Mononuclear cell (primary cell): ENCODE measurements around the gene TTLL5. TPM values are rescaled to one million over a fixed set of nuclear protein-coding genes. Genes with fewer than 3 reads are reported as not detected.
"Not testable (repeated sequence)": the region's sequence is repeated elsewhere in the genome, so short reads cannot be mapped to it uniquely, and the experiment has no call there.

Source experiments
- H3K27me3 ChIP-seq: 2 replicates; pipeline ENCODE4 v1.6.0; 2011; ENCODE audit warnings: low read length, control low read depth; ENCODE audit not compliant: insufficient read depth
- H3K4me1 ChIP-seq: 2 replicates; pipeline ENCODE4 v1.5.1; 2011; ENCODE audit warnings: mild to moderate bottlenecking, low read length, control low read depth; ENCODE audit not compliant: insufficient read depth
- H3K4me3 ChIP-seq: 2 replicates; pipeline ENCODE4 v1.5.1; 2011; ENCODE audit warnings: mild to moderate bottlenecking, low read length, moderate library complexity
- H3K9me3 ChIP-seq: 2 replicates; pipeline ENCODE4 v1.5.1; 2011; ENCODE audit warnings: low read depth, mild to moderate bottlenecking, control low read depth, low read length
- total RNA-seq: library from RNA; depleted of rRNA; stranded (reverse); fragments of >200 nt; gene quantifications from one replicate; pipeline ENCODE4 v1.2.3, GENCODE V29; 2012

TTLL5 gene
- total RNA-seq, 1 donor: 10.6 TPM

DNA sequence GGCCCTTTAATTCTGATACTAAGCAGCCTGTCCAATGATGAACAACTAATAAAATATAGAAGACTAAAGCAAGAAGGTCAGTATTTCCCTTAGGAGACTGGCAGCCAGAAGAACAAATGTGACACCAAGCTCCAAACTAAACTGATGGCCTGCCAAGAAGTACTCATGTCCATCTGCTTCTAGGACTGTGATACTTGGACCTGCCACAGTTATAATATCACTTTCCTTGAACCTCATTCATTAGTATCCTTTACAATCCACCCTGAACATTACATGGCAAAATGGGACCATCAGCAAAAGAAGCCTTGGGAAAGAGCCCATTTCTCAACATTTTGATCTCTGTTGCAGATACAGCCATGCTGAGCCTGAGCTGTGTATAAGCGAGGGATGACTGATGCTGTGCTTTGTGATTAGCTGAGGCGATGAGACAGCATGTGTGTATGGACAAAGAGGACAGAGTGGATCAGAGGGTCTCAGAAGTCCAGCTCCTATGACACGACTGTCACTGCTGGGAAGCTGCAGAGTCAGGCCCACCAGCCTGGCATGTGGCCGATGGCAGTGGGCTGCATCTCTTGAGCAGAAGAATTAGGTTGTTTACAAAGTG lies 246.8 kb downstream of the TTLL5 start:
- Histone ChIP-seq H3K9me3 (no peaks in the 10 kb centered on the region), H3K4me3 (no peak overlapping the region), H3K27me3 (no peaks in the 10 kb centered on the region), H3K4me1 (peaks cover 7% of the 10 kb centered on the region)

- Histone ChIP-seq H3K4me1 (peaks cover 7% of the 10 kb centered on the region), H3K4me3 (no peak overlapping the region), H3K9me3 (no peaks in the 10 kb centered on the region), H3K27me3 (no peaks in the 10 kb centered on the region)
Measured at GRCh38 chr14:75909630-75910029, 248.6 kb downstream of the TTLL5 start.

DNA sequence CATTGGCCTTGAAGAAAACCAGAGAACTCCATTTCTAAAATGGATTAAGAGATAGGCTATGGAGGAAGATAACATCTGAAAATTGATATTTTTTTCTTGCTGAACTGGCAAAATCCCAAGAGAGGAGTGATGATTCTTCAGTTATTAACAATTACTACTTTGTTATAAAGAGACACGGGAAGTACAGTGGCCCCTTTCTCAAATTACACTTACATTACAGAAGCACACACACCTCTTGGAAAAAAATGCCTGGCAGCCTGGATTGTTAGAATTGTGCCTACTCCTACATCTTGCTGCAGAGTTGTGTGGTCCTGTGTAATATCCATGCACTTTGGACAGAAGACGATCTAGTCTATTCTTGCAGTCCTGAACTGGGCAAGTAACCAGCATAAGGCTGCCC lies 249.0 kb downstream of the TTLL5 start:
- no peak overlapping the region for H3K4me3 ChIP-seq
- H3K27me3 ChIP-seq: no peaks in the 10 kb centered on the region
- H3K4me1 ChIP-seq: peaks cover 7% of the 10 kb centered on the region
- H3K9me3 ChIP-seq: no peaks in the 10 kb centered on the region

DNA sequence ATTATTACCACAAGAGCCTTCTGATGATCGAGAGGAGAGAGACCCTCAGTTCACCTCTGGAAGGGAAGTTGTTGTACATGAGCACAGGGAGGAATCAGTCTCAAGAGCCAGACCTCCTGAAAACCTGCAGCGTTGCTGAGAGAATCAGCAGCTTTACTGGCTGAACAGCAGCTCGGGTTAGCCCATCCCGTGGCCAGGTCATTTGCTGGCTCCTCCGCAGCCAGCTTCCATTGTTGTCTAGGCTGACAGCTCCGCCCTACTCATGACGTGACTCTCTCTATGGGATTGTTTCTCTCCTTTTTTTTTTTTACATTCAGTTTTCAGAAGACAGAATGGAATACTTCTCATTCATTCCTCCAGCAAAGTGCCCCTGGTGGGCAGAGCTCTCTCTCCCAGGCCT lies 250.8 kb downstream of the TTLL5 start:
- Histone ChIP-seq H3K9me3 (no peaks in the 10 kb centered on the region), H3K4me3 (no peak overlapping the region), H3K27me3 (no peaks in the 10 kb centered on the region), H3K4me1 (no peaks in the 10 kb centered on the region)

- Histone ChIP-seq H3K27me3 (no peaks in the 10 kb centered on the region), H3K4me3 (no peak overlapping the region), H3K9me3 (no peaks in the 10 kb centered on the region), H3K4me1 (no peaks in the 10 kb centered on the region)
Measured at GRCh38 chr14:75913183-75913582, 252.1 kb downstream of the TTLL5 start.

DNA sequence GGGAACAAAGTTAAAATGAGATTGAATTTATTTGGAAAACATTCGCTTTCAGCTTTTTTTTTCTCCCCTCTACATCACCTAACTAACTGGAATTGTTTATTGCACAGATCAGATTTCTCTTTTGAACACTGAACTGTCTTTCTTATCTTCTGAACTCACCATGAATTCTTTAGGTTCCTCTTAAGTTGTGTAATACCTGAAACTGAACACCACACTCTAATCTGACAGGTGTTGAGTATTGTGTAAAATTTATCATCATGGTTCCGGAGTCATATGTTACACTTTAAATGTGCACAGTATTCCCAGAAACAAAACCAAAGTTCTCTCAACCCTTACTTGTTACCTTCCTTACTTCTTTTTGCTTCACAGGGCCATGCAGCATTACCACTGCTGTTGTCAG lies 254.0 kb downstream of the TTLL5 start:
- Histone ChIP-seq H3K27me3 (no peaks in the 10 kb centered on the region), H3K4me3 (no peak overlapping the region), H3K9me3 (no peaks in the 10 kb centered on the region), H3K4me1 (no peaks in the 10 kb centered on the region)

DNA sequence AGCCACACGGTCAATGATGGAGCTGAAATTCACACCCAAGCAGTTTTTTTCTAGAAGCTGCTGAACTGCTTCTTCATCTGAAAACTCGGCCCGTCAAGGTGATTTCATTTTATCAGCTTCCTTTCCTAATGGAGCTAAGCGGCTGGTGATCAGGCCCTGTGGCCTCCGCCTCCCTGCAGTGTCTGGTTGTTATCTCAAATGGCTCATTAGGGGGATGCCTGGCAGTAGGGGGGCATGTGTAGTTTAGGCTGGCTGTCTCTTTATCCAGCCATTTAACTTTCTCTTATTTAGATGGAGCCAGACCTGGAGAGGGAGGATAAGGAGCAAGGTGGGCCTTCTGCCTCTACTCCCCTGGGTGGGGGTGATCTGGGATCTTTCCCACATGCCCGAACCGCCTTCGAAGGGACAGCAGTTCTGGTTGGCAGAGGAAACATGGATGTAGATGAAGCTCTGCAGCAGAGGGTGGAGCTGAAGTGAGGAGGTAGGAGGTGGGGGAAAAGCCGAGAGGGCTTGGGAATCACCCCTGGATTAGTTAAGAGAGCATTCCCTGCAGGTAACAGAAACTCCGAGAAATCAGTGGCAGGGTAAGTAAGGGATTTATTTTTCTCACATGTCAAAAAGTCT lies 256.4 kb downstream of the TTLL5 start:
- H3K4me1 ChIP-seq: no peaks in the 10 kb centered on the region
- H3K4me3 ChIP-seq: no peak overlapping the region
- no peaks in the 10 kb centered on the region for H3K9me3 ChIP-seq
- no peaks in the 10 kb centered on the region for H3K27me3 ChIP-seq

DNA sequence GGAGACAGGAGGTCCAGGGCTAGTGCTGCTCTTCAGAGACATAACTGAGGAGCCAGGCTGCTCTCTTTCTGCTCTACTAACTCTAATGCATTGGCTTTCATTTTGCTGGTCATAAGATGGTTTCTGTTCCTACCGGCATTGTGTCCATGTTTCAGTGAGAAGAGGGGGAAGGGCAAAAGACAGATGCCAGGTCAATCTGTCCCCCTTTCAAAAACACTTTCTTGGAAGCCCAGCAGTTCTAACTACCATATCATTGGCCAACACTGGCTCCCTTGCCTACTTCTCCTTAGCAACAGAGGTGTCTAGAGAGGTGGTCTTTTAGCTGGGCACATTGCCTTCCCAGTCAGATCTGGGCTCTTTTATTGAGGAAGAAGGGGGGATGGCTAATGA lies 256.9 kb downstream of the TTLL5 start:
- H3K27me3 ChIP-seq: no peaks in the 10 kb centered on the region

DNA sequence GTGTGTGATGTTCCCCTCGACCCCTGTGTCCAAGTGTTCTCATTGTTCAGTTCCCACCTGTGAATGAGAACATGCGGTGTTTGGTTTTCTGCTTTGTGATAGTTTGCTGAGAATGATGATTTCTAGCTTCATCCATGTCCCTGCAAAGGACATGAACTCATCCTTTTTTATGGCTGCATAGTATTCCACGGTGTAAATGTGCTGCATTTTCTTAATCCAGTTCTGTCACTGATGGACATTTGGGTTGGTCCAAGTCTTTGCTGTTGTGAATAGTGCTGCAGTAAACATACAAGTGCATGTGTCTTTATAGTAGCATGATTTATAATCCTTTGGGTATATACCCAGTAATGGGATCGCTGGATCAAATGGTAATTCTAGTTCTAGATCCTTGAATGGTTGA lies 259.4 kb downstream of the TTLL5 start:
- H3K4me3 ChIP-seq, H3K4me1 ChIP-seq, H3K27me3 ChIP-seq: not testable (repeated sequence)

More for the DNA sequence above, 256.9 kb downstream of the TTLL5 start:
- H3K9me3 ChIP-seq: no peaks in the 10 kb centered on the region
- no peak overlapping the region for H3K4me3 ChIP-seq
- no peaks in the 10 kb centered on the region for H3K4me1 ChIP-seq

DNA sequence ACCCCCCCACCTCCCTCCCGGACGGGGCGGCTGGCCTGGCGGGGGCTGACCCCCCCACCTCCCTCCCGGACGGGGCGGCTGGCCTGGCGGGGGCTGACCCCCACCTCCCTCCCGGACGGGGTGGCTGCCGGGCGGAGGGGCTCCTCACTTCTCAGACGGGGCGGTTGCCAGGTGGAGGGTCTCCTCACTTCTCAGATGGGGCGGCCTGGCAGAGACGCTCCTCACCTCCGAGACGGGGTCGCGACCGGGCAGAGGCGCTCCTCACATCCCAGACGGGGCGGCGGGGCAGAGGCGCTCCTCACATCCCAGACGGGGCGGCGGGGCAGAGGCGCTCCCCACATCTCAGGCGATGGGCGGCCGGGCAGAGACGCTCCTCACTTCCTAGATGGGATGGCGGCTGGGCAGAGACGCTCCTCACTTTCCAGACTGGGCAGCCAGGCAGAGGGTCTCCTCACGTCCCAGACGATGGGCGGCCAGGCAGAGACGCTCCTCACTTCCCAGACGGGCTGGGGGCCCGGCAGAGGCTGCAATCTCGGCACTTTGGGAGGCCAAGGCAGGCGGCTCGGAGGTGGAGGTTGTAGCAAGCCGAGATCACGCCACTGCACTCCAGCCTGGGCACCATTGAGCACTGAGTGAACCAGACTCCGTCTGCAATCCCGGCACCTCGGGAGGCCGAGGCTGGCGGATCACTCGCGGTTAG lies 264.2 kb downstream of the TTLL5 start:
- not testable (repeated sequence) for H3K4me3 ChIP-seq, H3K4me1 ChIP-seq, H3K9me3 ChIP-seq, H3K27me3 ChIP-seq

More for the DNA sequence above, 259.4 kb downstream of the TTLL5 start:
- not testable (repeated sequence) for H3K9me3 ChIP-seq

- no peak overlapping the region for H3K4me3 ChIP-seq
- no peaks in the 10 kb centered on the region for H3K27me3 ChIP-seq
- no peaks in the 10 kb centered on the region for H3K9me3 ChIP-seq
- no peaks in the 10 kb centered on the region for H3K4me1 ChIP-seq
Measured at GRCh38 chr14:75926431-75927115, 265.5 kb downstream of the TTLL5 start.

GRCh38 chr14:75927564-75928087 lies 266.6 kb downstream of the TTLL5 start:
- no peaks in the 10 kb centered on the region for H3K9me3 ChIP-seq
- no peak overlapping the region for H3K4me3 ChIP-seq
- H3K4me1 ChIP-seq: no peaks in the 10 kb centered on the region

GRCh38 chr14:75928690-75929181 lies 267.7 kb downstream of the TTLL5 start:
- no peaks in the 10 kb centered on the region for H3K9me3 ChIP-seq
- no peak overlapping the region for H3K4me3 ChIP-seq
- no peaks in the 10 kb centered on the region for H3K27me3 ChIP-seq
- H3K4me1 ChIP-seq: no peaks in the 10 kb centered on the region

More at GRCh38 chr14:75927564-75928087, 266.6 kb downstream of the TTLL5 start:
- no peaks in the 10 kb centered on the region for H3K27me3 ChIP-seq

GRCh38 chr14:75933712-75934296 lies 272.8 kb downstream of the TTLL5 start:
- no peaks in the 10 kb centered on the region for H3K27me3 ChIP-seq
- H3K4me3 ChIP-seq: no peak overlapping the region
- H3K9me3 ChIP-seq: no peaks in the 10 kb centered on the region

More at GRCh38 chr14:75933712-75934296, 272.8 kb downstream of the TTLL5 start:
- no peaks in the 10 kb centered on the region for H3K4me1 ChIP-seq
